HG03196 (cell line): ENCODE results near the gene PVALB.

Experiments
- ATAC-seq: cut with Tn5 transposase; IDR thresholded peaks from one replicate; pipeline ENCODE4 v1.9.1; 2021; ENCODE audit not compliant: unreplicated experiment

The PVALB gene

DNA sequence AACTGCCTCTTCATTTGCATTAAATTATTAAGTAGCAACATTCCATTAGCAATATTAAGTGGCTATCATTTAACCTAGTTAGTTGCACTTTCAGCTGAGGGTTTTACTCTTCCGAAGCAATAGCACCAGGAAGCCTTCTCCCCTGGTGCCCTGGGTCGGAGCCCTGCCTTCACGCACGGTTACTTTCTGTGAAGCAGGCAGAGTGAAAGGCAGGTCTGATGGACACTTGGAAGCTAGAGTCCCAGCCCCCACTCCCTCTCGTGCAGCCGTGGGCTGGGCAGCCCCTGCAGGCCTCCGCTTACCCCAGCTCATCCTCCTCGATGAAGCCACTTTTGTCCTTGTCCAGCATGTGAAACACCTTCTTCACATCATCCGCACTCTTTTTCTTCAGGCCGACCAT is 2.0 kb downstream of the PVALB start:
- no peak for ATAC-seq

DNA sequence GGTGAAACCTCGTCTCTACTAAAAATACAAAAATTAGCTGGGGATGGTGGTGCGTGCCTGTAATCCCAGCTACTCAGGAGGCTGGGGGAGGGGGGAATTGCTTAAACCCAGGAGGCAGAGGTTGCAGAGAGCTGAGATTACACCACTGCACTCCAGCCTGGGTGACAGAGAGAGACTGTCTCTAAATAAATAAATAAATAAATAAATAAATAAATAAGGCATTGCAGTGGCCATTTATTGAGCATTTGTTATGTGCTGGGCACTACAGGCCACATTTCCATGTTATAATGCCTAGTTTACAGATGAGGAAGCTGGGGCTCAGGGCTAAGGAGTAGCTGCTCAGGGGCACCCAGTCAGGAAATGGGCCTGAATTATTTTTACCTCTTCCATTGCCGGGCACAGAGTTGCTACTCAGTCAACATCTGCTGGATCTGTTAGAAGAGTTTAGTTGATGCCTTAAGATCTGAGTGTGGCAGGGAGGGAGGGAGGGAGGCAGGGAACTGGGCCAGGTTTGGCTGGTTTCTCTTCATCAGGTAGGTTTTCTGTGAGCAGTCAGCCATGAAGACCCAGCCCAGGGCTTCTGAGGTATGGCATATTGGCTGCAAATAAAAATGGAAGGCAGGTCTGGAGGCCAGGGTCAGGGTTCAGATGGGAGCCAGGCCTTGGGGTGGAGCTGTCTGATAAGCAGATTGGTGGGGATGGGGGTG is 5.6 kb downstream of the PVALB start:
- no peak for ATAC-seq

DNA sequence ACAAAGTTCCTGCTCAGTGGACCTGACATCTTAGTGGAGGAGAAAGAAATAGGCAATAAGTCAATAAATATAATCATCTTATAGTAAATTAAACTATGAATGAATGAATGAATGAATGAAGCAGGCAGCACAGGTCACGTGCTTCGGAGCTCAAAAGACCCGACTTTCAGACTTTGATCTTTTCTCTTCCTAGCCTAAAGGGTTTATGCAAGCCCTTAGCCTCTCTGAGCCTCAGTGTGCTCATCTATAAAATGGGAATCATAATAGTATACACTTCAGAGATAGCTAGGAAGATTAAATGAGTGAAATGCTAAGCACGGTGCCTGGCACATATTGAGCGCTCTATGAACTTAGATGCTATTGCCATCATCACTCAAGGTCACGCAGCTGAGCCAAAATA is 7.5 kb downstream of the PVALB start:
- ATAC-seq: no peak

DNA sequence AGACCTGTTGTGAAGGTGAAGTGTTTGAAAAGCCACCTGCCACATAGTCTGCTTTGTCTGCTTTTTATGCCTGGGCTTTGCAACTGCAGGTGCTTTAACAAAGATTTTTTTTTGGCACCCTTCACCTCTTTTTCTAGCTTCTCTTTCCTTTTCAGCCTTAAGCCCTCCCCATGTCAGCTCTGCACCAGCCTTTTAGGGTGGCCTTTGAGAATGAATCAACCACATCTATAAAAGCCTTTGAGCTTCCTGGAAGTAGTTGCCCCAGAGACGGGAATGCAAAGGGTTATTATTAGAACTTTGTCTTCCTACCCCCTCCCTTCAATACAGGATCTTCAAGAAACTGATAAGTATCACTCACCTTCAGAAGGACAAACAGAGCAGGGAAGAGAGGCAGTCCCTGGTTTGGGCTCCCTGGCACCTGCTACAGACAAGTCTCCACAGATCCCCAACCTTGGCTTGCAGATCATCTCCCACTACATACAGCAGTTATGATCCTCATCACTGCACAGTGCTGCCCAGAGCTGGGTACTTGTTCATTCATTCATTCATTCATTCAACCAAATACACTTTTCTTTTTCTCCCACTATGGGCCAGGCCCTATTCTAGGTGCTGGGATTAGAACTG is 8.0 kb downstream of the PVALB start:
- ATAC-seq: no peak

DNA sequence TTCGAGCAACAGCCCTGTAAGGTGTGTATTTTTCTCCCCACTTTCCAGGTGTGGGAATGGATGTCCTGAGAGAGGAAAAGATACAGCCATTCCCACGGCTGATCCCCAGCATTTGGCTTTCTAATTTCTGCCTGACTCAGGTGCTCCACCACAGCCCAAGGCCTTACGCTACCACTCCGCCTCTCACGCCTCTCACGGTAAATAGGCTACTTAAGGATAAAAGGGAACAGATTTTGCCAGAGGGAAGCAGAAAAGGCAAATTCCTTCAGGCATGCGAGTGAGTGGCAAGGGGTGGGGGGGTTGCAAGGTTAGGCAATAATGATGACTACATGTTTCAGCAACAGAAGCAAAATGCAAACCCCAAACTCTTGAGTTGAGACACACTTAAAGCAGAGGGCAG is 9.2 kb downstream of the PVALB start:
- ATAC-seq: no peak

DNA sequence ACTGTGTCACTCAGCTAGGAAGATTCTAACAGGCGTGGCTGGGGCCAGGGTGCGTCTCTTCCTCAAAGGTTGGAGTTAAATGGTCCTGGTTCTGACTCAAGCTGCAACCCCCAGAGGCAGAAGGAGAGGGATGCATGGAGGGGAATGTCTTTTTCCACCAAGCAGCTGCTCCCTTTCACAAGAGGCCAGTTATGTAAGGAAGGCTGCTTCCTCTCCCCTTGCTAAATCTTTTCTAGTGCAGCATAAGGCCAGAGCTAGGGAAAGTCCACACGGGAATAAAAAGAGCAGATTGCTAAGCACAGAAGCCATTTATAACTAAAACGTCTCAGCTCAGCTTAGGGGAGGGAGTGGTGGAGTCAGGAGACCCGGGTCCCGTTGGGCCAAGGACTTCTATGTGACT is 10.0 kb downstream of the PVALB start:
- ATAC-seq: no peak

DNA sequence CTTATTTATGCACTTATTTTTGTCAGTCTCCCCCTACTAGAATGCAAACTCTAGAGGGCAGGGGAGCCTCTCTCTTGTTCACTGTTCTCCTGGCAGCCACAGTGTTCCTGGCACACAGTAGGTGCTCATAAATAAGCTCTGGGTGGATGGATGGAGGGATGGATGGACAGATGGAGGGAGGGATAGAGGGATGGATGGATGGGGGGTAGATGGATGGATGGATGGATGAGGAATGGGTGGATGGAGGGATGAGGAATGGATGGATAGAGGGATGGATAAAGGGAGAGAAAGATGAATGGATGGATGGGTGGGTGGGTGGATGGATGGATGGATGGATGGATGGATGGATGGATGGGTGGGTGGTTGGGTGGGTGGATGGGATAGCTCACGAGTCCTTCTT is 13.5 kb downstream of the PVALB start:
- ATAC-seq: no peak

DNA sequence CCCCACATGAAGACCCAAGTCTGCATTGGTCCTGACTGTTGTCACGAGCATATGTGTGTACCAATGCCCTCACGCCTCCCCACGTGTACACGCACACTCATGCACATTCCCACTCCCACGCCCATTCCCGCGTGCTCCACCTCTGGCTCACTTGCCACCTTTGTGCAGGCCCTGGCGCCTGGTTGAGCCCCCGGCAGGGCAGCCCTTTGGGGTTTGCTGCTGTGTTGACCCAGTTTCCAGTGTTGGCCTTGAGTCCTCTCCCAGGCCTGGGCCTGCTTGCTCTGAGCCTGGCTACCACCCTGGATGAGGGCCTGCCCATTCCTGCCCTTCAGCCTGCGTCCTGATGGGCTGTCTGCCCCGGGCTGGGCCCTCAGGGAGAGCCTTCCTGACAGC is 18.2 kb downstream of the PVALB start:
- ATAC-seq: no peak

DNA sequence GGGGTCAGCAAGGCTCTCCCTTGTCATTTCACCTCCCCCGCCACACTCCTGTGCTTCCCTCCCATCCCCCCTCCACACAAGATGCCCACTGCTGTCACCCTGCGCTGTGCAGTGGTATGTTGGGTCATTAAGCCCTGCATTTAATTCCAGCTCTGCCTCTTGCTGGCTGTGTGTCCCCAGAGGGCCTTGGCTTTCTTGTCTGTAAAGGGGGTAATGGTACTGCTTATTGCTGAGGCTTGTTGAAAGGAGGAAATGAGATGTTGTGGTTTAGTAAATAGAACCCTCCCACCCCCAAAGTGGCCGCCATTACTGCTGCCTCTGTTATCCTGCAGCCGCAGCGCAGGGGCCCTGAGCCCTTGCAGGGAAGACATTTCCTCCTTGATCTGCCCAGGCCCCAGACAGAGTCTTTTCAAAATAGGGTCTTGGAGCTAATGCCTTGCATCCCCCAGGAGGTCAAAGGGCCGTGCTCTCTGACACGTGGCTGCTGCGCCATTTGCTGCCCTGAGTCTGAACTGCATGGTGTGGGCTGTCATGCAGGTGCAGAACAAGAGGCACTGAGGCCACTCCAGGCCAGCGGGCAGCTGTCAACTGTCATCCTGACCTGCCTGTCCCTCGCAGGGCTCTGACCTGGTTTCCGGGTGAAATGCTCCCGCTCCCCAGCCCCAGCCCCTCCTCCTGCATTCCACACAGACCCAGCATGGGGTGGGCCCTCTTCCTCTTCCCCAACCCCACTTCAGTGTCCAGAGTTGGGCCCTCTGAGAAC is 18.7 kb downstream of the PVALB start:
- no peak for ATAC-seq

DNA sequence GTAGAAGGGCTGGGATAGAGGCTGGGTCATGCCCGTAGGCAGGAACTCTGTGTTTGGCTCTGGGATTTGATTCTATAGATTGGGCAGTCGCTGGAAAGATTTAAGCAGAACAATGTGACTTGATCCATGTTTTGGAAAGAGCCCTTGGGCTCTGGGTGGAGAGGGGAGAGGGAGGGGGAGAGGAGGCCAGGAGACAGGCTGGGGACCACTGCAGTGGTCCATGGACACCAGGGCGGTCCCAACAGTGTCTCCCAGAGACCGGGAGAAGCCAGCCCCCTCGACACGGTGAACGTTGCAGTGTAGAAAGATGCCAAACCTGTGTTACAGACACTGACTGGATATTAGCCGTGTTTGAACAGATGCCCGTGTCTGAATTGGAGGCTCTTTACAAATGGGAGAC is 19.5 kb downstream of the PVALB start:
- no peak for ATAC-seq

DNA sequence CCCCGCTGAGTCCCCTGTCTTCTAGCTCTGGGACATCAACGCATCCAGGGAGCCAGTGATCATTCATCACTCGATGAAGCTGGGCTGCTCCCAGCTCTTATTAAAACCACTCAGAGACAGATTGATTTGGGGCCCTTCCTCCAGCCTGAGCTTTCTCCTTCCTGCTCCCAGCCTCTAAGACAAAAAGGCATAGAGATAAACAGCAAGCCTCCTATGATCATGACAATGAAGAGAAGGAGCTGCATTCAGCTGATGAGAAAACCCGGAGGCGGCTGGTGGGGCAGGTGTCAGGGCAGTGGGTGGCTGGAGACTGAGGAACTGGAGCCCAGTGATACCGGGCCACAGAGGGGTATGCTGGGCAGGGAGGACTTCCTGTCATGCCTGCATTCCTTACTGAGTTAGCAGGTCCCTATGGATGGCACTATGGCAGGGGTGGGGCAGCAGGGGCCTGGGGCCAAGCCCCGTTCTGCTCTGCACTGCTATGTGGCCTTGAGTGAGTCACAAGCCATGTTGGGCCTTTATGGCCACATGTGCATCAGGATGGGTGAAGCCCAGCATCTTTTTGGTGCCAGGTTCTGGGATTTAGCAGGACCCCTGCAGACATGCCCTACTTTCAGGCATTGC is 20.2 kb downstream of the PVALB start:
- ATAC-seq: no peak

DNA sequence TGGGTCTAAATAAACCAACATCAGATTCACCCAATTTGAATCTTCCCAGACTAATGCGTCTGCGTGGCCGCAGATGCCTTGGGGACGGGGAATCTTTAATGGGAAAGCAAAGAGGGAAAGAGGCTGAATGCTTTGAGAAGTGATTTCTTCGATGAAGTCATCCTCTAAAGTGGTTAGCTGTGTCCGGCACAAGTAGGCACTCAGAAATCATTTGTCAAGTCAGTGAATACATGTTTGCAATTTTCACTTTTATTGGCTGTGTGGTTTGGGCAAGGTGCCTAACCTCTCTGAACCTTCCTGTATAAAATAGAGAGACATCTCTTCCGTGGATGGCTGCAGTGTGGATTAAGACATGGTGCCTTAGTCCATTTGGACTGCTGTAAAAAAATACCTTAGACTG is 21.2 kb downstream of the PVALB start:
- no peak for ATAC-seq

DNA sequence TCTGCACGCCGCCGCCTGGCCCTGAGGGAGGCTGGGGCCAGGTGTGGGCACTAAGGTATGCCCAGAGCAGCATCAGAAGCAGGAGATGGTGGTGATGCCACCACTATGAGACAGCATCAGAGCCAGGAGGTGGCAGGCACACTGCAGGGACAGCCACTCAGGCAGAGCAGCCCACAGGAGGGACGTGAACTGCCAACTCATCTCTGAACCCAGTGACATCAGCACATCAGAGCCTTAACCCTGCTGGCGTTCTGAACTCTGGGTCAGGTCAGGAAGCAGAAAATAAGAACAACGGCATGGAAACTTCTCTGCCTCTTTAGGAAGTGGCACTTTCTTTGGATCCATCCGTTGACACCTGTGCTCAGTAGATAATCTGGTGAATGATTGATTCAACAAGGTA is 26.2 kb downstream of the PVALB start:
- peak; percentile 56 for ATAC-seq

DNA sequence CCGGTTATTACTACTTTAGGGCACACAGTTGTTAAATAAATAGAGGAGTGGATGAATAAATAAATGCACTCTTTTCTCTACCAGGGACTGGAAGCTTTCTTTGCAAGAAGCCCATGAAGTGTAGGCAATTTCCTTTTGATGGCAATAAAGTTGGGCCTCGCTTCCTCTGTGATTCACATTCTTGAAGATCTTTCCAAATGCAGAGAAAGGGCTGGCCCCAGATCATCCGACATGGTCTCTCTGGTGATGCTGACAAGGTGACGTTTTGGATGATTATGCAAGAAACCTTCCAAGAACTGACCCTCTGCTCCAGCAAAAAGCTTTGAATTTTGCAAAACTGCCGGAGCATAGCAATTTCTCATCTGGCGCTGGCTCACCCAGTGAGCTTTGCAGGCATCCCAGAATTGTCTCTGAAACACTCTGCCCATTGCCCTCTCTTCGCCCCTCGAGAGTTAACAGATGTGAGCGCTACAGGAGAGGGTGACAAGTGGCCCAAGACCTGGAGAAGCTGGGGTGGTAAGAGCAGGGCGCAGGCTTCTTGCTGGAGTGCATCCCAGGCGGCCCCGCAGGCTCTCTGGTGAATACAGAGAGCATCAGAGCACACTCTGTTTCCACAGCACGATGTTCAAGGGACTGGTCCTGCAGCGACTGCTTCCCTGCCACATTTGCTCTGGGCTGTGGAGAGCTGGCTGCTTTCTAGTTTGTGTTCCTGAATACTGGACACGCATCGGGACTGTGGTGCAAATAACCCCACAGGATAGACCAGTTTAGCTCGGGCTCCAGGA is 29.4 kb downstream of the PVALB start:
- no peak for ATAC-seq

DNA sequence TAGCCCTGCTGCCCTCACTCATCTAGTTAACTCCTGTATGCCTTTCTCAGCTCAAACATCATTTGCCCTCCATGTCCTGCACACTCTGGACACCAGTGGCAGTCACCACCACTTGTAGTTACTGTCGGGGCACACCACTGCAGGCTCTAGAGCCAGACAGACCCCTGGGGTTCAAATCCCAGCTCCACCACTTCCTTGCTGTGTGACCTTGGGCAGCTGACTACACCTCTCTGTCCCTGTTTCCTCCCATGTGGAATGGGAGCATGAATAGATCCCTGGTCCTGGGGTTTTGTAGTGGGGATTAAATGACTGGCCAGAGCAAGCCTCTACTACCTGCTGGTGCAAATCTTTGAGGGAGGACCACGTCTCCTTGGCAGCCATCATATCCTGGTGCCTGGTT is 33.1 kb downstream of the PVALB start:
- ATAC-seq: no peak

DNA sequence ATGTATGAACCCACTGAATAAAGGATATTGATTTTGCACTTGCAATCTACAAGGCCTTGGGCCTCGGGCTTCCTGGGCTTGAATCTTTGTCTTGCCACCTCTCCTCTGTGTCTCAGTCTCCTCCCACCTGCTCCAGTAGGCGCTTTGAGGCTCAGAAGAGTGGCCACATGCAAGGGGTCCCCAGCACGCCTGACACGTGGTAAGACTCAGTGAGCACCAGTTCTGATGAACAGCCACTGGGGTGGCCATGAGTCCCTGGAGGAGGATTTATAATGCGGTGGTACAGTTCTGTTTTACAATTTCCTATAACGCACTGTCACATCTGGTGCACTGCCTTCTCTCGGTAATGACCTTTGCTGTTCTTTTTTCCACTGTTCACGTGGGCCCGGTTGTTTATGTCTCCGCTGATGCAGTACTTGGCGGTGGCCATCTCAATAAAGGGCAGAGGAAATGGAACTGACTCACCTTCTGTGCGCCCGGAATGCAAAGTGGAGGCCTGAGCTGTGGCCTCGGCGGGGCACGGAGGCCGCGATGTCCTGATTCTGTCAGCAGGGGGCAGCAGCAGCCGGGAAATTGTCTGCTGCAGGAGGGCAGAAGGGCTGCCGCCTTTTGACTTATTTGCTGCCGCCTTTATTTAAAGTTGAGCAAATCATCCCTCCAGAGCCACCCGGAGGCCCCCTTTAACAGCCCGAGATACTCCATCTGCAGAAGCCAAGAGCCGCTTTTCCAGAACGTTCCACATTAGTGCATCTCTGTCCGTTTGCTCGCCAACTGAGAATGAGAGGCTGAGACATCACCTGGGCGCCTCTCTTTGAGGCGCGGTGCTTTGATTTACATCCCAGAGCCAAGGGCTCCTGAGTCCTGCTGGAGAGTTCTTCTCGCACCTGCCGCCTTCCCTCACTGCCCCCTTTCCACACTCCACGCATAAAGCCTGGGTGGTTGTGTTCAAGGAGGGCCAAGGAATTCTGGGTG is 34.9 kb downstream of the PVALB start:
- ATAC-seq: peak; percentile 76

DNA sequence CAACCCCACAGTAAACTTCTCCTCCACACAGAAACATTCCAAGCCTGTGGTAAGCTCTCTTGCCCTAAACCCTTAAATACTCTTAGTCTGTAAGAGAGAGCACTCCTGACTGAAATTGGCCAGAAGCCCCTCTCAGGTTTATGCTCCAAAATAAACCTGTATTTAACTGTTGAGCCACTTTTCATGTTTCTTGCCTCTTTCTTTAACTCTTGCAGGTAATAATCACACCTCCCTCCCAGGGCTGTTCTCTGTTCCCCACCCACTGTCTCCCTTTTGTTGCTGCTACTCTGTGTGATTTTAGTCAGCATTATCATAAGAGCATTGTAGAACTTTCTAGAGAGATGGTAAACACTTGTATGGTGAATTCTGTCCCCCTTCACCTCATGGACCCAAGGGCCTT is 38.8 kb downstream of the PVALB start:
- ATAC-seq: no peak

DNA sequence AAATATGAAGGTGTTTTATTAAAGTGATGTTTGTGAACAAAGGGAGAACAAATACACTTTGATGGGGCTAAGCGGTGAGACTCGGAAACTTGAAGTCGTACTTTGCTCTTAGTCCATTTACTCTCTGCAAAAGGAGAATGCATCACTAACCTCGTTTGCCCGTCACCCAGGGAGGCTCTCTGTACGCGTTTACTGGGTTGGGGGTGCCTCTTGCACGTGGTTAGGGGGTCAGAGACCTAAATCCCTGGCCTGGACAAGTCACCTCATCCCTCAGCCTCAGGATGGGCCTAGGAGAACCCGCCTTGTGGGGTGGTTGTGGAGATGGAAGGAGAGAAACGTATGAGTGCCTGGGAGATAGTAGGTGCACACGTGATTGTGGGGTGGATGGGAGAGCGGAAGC is 40.1 kb downstream of the PVALB start:
- ATAC-seq: no peak

DNA sequence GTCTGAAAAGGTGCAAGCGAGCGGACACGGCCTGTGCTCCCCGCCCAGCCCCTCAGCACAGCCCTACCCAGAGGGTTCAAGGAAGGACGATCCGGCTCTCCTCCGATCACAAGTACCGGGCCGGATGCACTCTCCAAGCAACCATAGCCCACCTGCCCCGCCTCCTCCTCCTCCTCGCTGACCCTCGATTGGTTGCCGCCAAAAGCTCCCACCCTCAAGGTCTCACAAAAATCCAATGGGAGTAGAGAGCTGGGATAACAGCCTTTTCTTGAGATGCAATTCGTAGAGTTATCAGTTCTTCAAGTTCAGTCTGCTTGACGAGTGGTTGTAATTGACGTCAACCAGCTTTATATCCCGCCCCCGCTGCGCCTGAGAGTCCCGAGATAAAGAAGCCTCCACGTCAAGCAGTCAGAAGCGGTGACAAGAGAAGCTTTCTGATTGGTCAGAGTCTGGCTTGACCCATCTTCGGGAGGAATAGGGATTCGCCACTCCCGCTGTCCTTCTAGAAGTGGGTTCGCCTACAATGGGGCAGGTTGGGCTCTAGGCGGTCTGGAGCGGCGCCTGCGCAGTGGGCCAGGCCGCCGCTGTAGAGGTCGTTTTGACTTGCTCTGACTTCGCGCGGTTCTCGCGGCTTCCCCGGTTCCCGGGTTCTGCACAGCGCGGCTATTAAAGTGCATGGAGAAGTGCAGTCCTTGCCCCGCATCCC is 40.7 kb downstream of the PVALB start, which contains the start of gene IFT27:
Gene IFT27 (minus strand): TSS at position 156 of the 706 bp plus-strand sequence. CDS start 412 bp downstream, outside the sequence.
- ATAC-seq: peak; percentile 87
